ENCODE data around the gene RS1.

RS1 gene

GRCh38 chrX:18591834-18592233, 80.1 kb downstream of the RS1 start:
- H3K4me3 ChIP-seq (ENCODE audit: low read depth, low read length): no peak overlapping the region
- in situ Hi-C loops (cut with HindIII; ENCODE audit: low sequenced_read_pairs): no loop called here
- no peak for TF ChIP-seq CTCF (IDR thresholded peaks at IDR 0.05; ENCODE audit: low read depth, low read length)
- no peak for DNase-seq (ENCODE audit: low read depth, low spot score)

Measured in astrocyte of the spinal cord (primary cell).